ENCODE data around the gene KPNA2. TPM values are rescaled to one million over a fixed set of nuclear protein-coding genes. Genes with fewer than 3 reads are reported as not detected.
"Not testable (repeated sequence)": the region's sequence is repeated elsewhere in the genome, so short reads cannot be mapped to it uniquely, and the experiment has no call there.

Gene KPNA2
- polyA plus RNA-seq, 1 experiment: 151 TPM

DNA sequence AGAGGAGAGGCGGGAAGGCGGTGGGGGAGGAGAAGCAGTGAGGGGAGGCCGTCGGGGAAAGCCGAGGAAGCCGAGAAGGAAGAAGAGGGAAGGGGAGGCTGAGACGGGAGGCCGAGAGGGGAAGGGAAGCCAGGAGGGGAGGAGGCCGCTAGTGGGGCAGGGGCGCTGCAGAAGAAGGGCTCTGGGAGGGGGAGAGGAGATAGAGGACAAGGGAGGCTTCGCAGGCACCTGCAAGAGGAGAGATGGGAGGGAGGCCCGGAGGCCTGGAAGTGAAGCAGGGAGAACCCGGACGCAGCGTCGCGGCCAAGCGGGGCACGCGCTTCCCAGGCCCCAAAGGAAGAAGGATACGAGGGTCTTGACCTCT is 41.6 kb upstream of the KPNA2 start:
- Histone ChIP-seq H3K9me3 (ENCODE audit: control insufficient read depth, insufficient read depth, low read length) (no peaks in the 10 kb centered on the region), H3K4me3 (ENCODE audit: low read depth, low read length) (peak overlapping the region; percentile 82), H3K27me3 (ENCODE audit: control insufficient read depth, insufficient read depth, low read length) (no peaks in the 10 kb centered on the region), H3K27ac (ENCODE audit: low read depth, low read length) (peak overlapping the region; percentile 89)
- DNase-seq (ENCODE audit: low read depth, low spot score): no peak
- TF ChIP-seq, protein P1, sequence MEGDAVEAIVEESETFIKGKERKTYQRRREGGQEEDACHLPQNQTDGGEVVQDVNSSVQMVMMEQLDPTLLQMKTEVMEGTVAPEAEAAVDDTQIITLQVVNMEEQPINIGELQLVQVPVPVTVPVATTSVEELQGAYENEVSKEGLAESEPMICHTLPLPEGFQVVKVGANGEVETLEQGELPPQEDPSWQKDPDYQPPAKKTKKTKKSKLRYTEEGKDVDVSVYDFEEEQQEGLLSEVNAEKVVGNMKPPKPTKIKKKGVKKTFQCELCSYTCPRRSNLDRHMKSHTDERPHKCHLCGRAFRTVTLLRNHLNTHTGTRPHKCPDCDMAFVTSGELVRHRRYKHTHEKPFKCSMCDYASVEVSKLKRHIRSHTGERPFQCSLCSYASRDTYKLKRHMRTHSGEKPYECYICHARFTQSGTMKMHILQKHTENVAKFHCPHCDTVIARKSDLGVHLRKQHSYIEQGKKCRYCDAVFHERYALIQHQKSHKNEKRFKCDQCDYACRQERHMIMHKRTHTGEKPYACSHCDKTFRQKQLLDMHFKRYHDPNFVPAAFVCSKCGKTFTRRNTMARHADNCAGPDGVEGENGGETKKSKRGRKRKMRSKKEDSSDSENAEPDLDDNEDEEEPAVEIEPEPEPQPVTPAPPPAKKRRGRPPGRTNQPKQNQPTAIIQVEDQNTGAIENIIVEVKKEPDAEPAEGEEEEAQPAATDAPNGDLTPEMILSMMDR (IDR thresholded peaks at IDR 0.05; ENCODE audit: low read depth, low read length): no peak
- CTCF ChIA-PET: interaction anchor here (1.2 kb wide), 1 partner anchor 31 kb away, joined by 3 read pairs; no protein-coding TSS in a partner anchor
- POLR2A ChIA-PET: interaction anchor here (0.5 to 1.2 kb wide), 3 partner anchors 13 to 42 kb away, joined by 3 to 12 read pairs (median 5); partner anchors contain the start of gene KPNA2

DNA sequence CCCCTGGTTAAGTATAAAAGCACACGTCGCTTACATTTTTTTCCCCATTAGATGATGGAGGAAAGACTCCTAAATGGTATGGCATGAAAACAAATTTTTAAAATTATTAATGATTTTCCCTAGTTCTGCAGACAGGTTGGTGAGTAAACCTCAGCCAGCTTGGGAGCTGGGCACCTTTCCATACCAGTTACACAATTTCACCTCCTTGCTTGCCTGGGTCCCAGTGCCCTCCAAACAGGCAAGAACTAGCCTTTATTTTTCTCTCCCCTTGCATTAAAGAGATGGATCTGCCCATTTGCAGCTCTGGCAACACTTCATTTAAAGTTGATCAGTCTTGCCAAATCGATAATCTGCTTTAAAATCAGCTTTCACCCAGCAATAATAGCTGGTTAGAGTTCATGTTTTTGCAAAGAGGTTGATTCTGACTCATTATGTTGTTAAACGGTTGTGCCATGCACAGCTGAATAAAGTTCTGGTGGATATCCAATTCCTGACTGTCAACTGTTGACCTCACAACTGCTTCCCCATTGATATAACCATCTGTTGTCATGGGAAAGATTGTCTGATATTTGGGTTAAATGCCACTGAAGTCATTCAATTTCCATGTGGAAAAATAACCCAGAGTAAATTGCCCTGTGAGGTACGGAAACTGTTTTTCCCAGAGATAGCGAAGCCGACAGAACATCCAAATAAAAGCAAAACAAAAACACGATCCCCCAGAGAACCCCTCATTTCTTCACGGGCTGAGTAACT is 40.5 kb upstream of the KPNA2 start:
- peak overlapping the region; percentile 40 for H3K27ac ChIP-seq (ENCODE audit: low read depth, low read length)
- TF ChIP-seq, protein P1 (IDR thresholded peaks at IDR 0.05; ENCODE audit: low read depth, low read length): no peak
- H3K27me3 ChIP-seq (ENCODE audit: control insufficient read depth, insufficient read depth, low read length): no peaks in the 10 kb centered on the region
- ChIA-PET CTCF (interaction anchor here (1.2 kb wide), 1 partner anchor 32 kb away, joined by 3 read pairs; no protein-coding TSS in a partner anchor), POLR2A (interaction anchor here (0.6 to 1.6 kb wide), 4 partner anchors 25 to 253 kb away, joined by 3 to 5 read pairs (median 3); partner anchors contain the start of gene AMZ2)
- DNase-seq (ENCODE audit: low read depth, low spot score): no peak
- no peaks in the 10 kb centered on the region for H3K9me3 ChIP-seq (ENCODE audit: control insufficient read depth, insufficient read depth, low read length)
- peak overlapping the region; percentile 63 for H3K4me3 ChIP-seq (ENCODE audit: low read depth, low read length)

DNA sequence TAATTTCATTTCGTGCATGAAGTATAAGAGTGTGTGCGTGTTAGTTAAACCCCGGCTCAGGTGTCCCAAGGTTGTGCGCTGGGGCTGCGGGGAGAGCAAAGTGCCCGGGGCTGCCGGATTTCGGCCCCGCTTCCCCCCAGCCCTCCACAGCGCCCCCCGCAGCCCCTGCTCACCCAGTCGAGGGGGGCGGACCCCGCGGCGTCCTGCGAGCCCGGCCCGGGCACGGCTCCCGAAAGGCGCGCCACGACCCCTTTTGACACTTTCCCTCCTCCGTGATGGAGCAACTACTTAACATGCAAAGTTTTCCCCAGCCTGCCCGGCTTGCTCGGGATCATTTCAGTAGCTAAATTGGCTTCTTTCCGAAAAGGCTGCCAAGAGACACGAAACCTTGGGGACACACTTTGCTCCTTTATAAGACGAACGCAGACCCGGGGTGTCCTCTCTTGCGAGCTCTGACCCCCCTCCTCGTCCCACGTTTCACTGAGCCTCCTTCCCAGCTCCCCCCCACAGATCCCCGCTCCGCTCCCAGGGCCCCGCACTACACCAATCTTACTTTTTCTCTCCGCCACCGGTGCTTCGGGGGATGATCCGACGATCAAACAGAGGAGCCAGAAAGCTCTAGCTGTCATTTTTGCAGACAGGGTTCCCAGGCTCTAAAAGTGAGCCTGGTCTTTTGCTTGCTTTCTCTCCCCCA is 39.8 kb upstream of the KPNA2 start:
- H3K4me3 ChIP-seq (ENCODE audit: low read depth, low read length): peak overlapping the region; percentile 63
- H3K27ac ChIP-seq (ENCODE audit: low read depth, low read length): no peak overlapping the region
- TF ChIP-seq, protein P1 (IDR thresholded peaks at IDR 0.05; ENCODE audit: low read depth, low read length): no peak
- no peaks in the 10 kb centered on the region for H3K27me3 ChIP-seq (ENCODE audit: control insufficient read depth, insufficient read depth, low read length)
- no peak for DNase-seq (ENCODE audit: low read depth, low spot score)
- ChIA-PET POLR2A (interaction anchor here (0.6 to 1.6 kb wide), 3 partner anchors 41 to 252 kb away, joined by 3 read pairs; partner anchors contain the start of gene AMZ2), CTCF (interaction anchor here (0.9 kb wide), 1 partner anchor 88 kb away, joined by 3 read pairs; no protein-coding TSS in a partner anchor)
- no peaks in the 10 kb centered on the region for H3K9me3 ChIP-seq (ENCODE audit: control insufficient read depth, insufficient read depth, low read length)

DNA sequence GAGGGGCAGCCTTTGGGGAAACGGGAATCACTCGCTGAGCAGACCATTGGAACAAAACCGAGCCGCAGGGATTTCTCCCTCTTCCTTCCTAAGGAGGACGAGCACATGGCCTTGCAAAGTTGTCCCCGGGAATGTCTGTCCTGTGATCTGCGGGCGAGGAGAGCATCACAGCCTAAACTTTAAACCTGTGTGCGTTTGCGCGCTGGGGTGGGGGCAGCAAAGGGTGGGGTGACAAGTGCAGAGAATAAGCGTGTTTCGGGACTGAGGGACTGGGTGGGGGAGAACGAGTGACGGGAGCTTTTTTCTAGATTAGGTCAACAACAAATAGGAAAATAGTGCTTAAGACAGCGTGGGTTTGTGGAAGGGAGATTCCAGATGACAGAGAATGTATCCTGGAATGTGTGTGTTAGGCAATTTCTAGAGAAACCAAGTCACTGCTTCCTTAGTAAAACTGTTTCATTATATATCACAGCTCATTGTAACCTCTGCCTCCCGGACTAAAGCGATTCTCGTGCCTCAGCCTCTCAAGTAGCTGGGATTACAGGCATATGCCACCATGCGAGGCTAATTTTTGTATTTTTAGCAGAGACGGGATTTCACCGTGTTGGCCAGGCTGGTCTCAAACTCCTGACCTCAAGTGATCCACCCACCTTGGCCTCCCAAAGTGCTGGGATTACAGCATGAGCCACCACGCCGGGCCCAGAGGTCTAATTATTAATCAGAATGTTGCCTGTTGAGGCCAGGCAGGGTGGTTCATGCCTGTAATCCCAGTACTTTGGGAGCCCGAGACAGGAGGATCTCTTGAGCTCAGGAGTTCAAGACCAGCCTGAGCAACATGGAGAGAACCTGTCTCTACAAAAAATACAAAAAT is 39.0 kb upstream of the KPNA2 start, which contains the start of gene C17orf58:
TSS of gene C17orf58 (minus strand) at position 169 of the 871 bp plus-strand sequence. CDS start 271 bp downstream, outside the sequence.
- CTCF ChIA-PET: interaction anchor here (0.9 kb wide), 1 partner anchor 88 kb away, joined by 3 read pairs; no protein-coding TSS in a partner anchor
- DNase-seq (ENCODE audit: low read depth, low spot score); POLR2A ChIA-PET; H3K27me3 ChIP-seq (ENCODE audit: control insufficient read depth, insufficient read depth, low read length); H3K9me3 ChIP-seq (ENCODE audit: control insufficient read depth, insufficient read depth, low read length): not testable (repeated sequence)
- Histone ChIP-seq H3K4me3 (ENCODE audit: low read depth, low read length) (peak within 1 kb of the TSS; percentile 63), H3K27ac (ENCODE audit: low read depth, low read length) (peak within 1 kb of the TSS; percentile 21)

DNA sequence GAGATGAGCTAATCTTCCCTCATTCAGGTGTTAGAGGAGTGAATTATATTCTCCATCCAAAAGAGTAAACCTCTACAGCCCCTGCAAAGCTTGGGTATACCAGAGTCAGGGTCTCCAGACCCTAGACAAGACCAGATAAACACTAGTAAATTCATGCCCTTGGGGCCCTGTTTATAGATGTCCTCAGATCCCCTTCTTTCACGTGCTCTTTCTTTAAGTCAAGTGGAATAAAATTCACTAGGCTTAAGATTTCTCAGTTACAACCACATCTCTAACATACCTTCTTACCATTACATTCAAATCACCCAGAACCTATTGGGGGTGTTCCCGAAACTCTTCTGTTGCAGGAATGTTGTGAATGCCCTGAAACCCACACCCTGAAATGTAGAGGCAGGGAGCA is 37.1 kb upstream of the KPNA2 start:
- POLR2A ChIA-PET: interaction anchor here (0.6 kb wide), 1 partner anchor 1328 kb away, joined by 3 read pairs; the partner anchor contains the start of gene ABCA5
- Histone ChIP-seq H3K4me3 (ENCODE audit: low read depth, low read length) (no peak overlapping the region), H3K27ac (ENCODE audit: low read depth, low read length) (no peak overlapping the region), H3K27me3 (ENCODE audit: control insufficient read depth, insufficient read depth, low read length) (no peaks in the 10 kb centered on the region), H3K9me3 (ENCODE audit: control insufficient read depth, insufficient read depth, low read length) (no peaks in the 10 kb centered on the region; the same call in 1 of the 2 replicates)
- no peak for DNase-seq (ENCODE audit: low read depth, low spot score)
- TF ChIP-seq, protein P1 (IDR thresholded peaks at IDR 0.05; ENCODE audit: low read depth, low read length): no peak
- CTCF ChIA-PET: no interaction called here

Data from AG04450 (cell line).